Measurements from ENCODE around the gene ANKRD11.
"Not testable (repeated sequence)": the region's sequence is repeated elsewhere in the genome, so short reads cannot be mapped to it uniquely, and the experiment has no call there.

The ANKRD11 gene

DNA sequence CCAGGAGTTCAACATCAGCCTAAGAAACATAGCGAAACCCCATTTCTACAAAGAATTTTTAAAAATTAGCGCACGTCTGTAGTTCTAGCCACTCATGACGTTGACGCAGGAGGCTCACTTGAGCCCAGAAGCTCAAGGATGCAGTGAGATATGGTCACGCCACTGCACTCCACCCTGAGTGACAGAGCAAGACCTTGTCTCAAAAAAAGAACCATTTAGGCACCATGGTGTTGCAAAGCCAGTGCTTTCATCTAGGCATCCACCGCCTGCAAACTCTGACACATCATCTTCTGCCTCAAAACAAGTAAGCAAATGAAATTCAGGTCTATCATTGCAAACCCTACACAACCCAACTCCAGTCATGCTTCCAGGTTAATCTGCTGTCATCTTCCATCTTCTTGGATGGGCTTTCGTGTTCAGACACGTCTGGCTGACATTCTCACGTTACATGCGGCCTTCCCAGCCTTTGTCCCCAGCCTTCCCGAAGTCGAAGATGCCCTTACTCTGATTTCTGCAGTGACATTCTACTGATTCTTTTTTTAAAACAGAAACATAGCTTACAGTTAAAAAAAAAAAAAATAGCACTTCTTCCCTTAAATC, 8.9 kb downstream of the ANKRD11 start:
- peak; percentile 68 to 83 for DNase-seq
- TF ChIP-seq POLR2A (IDR thresholded peaks at IDR 0.05; ENCODE audit: low read length): no peak
- TF ChIP-seq GATA1 (IDR thresholded peaks at IDR 0.05; ENCODE audit: low read depth, low read length): no peak

DNA sequence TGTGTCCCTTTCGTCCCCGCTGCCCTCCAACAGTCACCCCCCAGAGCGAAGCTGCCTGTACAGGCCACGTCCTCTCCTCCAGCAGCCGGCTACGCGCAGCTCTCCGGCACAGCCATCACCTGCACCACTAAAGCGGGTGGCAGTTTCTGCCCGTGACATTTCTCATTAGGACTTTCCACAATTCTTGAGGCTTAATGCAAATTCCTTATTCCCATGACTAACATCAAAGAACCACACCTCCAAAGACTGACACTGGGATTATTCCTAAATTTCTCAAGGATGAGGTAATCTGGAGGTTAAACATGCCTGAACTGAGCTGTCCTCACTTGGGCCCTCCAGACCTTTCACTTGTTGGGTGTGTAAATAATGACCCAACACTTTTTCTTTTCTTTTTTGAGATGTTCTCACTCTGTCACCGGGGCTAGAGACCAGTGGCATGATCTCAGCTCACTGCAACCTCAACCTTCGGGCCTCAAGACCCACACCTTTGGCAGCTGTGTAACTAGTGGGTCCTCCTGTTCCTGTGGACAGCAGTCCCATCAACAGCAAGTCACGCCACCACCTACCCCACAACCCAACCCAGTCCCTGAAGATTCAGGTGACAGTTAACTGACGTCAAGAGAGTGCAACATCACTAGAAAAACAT, 11.7 kb downstream of the ANKRD11 start:
- TF ChIP-seq GATA1 (IDR thresholded peaks at IDR 0.05; ENCODE audit: low read depth, low read length) (no peak), POLR2A (IDR thresholded peaks at IDR 0.05; ENCODE audit: low read length) (no peak)
- no peak for DNase-seq

DNA sequence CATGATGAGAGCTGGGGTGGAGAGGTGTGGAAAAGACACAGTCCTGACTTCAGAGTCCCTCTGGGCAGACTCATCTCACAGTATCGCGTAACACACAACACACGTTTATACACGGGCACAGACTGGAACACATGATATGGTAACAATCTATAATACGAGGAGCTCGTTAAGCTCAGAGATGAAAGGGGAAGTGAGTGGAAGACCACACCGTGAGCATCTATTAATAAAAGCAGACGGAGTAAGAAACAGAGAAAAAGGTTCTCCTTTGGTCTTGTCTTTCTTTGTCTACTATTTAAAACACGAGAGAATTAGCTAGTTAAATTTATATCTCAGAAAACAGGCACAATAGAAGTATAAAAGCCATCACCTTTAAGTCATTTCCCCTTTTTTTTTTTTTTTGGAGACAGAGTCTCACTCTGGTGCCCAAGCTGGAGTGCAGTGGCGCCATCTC, 13.5 kb downstream of the ANKRD11 start:
- DNase-seq: no peak
- TF ChIP-seq GATA1 (IDR thresholded peaks at IDR 0.05; ENCODE audit: low read depth, low read length) (no peak), POLR2A (IDR thresholded peaks at IDR 0.05; ENCODE audit: low read length) (no peak)

DNA sequence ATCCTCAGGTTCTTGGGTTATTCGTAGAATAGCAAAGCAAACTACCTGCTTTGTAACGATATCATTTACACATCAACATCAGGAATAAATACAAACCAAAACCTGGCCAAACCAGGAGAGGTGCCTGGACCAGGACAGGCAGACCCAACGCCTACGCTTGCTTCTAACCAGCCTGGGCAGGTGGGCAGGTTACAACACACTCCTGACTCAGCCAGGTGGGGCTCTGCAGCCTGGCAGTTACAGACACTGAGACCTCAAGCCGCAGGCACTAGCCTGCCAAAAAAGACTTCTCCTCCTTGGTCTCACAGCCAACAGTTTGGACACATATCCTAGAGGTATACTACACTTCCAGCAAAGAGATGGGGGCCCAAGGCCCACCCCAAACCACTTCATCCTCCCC, 14.0 kb downstream of the ANKRD11 start:
- DNase-seq: no peak

DNA sequence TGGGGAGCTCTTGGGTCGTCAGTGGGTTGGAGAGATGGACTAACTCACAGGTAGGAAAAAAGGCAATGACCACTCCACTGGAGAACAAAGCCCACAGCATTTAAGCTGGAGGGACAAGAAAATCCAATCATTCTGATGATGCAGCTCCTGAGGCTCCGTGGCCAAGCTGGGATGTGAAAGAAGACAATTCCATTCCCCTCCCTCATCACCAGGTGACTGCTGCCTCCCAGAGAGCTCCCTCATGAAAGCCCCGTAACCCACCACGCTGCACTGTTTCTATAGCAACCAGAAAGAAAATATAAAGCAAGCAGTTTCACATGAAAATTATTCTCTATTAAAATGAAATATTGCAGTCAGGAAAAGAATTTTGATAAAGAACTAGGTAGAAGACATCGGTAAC, 15.2 kb downstream of the ANKRD11 start:
- DNase-seq: no peak
- no peak for TF ChIP-seq POLR2A (IDR thresholded peaks at IDR 0.05; ENCODE audit: low read length)
- no peak for TF ChIP-seq GATA1 (IDR thresholded peaks at IDR 0.05; ENCODE audit: low read depth, low read length)

More for the DNA sequence above, 14.0 kb downstream of the ANKRD11 start:
- no peak for TF ChIP-seq POLR2A (IDR thresholded peaks at IDR 0.05; ENCODE audit: low read length)
- no peak for TF ChIP-seq GATA1 (IDR thresholded peaks at IDR 0.05; ENCODE audit: low read depth, low read length)

DNA sequence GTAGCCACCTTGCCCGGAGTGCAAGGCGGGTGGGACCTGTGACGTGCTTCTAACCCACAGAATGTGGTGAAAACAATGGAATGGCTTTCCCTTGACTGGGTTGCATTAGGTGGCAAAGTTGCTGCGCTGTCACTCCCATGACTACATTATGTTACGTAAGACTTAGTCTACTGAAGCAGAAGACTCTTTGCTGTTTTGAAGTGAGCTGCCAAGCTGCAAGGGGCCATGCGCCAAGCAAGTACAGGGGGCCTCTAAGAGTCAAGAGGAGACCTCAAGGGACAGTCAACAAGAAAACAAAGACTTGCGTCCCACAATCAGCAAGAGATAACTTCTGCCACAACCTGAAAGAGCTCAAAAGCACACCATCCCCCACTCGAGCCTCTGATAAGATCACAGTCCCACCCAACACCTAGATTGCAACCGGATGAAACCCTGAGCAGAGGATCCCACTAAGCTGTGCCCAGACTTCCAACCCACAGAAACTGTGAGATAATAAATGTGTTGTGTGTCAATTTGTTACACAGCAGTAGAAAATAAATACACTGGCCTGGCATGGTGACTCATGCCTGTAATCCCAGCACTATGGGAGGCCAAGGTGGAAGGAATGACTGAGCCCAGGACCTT, 16.5 kb downstream of the ANKRD11 start:
- TF ChIP-seq POLR2A (IDR thresholded peaks at IDR 0.05; ENCODE audit: low read length) (no peak), GATA1 (IDR thresholded peaks at IDR 0.05; ENCODE audit: low read depth, low read length) (no peak)
- DNase-seq: peak; percentile 41 to 80

DNA sequence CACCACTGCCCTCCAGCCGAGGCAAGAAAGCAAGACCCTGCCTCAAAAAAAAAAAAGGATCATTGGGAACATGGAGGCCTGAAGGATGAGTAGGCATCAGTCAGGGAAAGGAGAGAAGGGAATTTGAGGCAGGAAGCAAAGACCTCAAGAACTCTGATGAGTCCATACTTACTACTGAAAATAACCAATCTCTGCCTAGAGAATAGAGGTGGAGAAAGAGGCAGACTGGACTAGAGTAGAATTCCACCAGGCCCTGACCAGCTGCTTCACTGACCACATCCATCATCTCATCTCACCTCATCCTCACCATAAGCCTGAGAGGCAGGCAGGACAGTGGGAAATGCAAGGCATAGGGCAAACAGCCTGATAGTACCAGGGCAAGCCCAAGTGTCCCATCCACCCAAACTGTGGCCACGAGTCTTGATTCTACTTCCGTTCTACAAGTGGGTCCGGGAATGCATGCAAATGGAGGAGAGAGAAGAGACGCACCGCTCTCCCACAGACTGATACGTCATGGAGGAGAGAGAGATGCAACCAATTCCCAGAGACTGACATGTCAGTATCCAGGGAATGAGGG, 17.1 kb downstream of the ANKRD11 start:
- no peak for TF ChIP-seq POLR2A (IDR thresholded peaks at IDR 0.05; ENCODE audit: low read length)
- no peak for TF ChIP-seq GATA1 (IDR thresholded peaks at IDR 0.05; ENCODE audit: low read depth, low read length)
- no peak for DNase-seq

DNA sequence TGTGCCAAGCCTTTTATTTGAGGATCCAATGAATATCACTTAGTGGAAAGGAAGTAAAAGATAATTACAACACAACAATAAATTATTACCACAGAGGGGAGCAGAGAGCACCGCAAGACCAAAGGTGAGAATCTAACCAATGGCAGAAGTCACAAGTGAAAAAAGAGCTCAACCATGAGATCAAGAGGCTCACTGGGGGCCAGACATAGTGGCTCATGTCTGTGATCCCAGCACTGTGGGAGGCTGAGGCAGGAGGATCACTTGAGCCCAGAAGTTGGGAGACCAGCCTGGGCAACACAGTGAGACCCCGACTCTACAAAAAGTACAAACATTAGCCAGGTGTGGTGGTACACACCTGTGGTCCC, 17.7 kb downstream of the ANKRD11 start:
- no peak for TF ChIP-seq GATA1 (IDR thresholded peaks at IDR 0.05; ENCODE audit: low read depth, low read length)
- no peak for TF ChIP-seq POLR2A (IDR thresholded peaks at IDR 0.05; ENCODE audit: low read length)
- DNase-seq: no peak

DNA sequence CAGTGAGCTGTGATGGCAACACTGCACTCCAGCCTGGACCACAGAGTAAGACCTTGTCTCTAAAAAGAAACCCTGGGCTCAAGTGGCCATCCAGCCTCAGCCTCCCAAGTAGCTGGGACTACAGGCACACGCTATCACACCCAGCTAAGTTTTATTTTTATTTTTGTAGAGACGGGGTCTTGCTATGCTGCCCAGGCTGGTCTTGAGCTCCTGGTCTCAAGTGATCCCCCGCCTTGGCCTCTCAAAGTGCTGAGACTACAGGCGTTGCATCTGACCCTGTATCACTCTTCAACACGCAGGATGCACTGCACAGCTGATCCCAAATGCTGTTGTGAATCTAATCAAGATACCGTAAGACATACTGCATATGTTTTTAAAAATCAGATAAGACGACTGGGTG, 23.0 kb downstream of the ANKRD11 start:
- peak in 1 of 2 experiments; percentile 69 for DNase-seq
- no peak for TF ChIP-seq POLR2A (IDR thresholded peaks at IDR 0.05; ENCODE audit: low read length)
- TF ChIP-seq GATA1 (IDR thresholded peaks at IDR 0.05; ENCODE audit: low read depth, low read length): no peak

DNA sequence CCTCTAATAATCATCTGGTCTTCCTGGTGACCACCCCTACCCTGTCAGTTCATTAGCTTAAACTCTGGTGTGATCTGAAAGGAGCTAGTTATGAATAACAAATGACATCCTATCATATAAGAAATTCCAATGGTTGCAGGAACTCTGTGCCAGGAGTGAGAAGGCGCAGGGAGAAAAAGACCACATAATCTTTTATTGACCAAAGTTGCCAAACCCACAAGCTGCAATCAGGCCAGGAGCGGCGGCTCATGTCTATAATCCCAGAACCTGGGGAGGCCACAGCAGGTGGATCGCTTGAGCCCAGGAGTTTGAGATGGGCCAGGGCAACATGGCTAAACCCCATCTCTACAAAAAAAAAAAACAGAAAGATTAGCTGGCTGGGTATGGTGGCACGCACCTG, 23.4 kb downstream of the ANKRD11 start:
- no peak for DNase-seq
- no peak for TF ChIP-seq POLR2A (IDR thresholded peaks at IDR 0.05; ENCODE audit: low read length)
- no peak for TF ChIP-seq GATA1 (IDR thresholded peaks at IDR 0.05; ENCODE audit: low read depth, low read length)

DNA sequence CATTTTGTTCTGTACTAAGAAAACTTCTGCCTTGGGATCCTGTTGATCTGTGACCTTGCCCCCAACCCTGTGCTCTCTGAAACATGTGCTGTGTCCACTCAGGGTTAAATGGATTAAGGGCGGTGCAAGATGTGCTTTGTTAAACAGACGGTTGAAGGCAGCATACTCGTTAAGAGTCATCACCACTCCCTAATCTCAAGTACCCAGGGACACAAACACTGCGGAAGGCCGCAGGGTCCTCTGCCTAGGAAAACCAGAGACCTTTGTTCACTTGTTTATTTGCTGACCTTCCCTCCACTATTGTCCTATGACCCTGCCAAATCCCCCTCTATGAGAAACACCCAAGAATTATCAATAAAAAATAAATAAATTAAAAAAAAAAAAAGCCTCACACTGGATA, 27.0 kb downstream of the ANKRD11 start:
- DNase-seq: not testable (repeated sequence)

DNA sequence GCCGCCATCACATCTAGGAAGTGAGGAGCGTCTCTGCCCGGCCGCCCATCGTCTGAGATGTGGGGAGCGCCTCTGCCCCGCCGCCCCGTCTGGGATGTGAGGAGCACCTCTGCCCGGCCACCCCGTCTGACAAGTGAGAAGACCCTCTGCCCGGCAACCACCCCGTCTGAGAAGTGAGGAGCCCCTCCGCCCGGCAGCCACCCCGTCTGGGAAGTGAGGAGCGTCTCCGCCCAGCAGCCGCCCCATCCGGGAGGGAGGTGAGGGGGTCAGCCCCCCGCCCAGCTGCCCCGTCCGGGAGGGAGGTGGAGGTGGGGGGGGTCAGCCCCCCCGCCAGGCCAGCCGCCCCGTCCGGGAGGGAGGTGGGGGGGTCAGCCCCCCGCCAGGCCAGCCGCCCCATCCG, 27.7 kb downstream of the ANKRD11 start:
- not testable (repeated sequence) for DNase-seq

DNA sequence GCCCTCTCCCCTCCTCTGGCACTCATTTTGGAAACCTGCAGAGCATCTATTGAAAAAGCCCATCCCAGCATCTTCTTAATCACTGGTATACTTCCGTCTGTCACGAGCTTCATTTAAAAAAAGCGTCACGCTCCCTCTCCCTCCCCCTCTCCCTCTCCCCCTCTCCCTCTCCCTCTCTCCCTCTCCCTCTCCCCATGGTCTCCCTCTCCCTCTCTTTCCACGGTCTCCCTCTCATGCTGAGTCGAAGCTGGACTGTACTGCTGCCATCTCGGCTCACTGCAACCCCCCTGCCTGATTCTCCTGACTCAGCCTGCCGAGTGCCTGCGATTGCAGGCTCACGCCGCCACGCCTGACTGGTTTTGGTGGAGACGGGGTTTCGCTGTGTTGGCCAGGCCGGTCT, 28.5 kb downstream of the ANKRD11 start:
- not testable (repeated sequence) for DNase-seq

DNA sequence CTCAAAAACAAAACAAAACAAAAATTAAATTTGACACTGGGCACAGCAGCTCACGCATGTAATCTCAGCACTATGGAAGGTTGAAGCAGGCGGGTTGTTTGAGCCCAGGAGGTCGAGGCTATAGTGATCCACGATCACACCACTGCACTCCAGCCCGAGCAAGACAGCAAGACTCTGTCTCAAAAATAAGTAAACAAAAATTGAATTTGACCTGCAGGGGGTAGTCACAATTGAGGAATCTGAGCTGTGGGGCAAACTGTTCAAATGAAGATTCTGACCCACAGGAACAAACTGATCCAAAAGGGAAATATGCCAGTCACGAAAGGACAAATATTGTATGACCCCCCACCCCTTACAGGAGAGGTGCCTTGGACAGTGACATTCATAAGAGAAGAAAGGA, 29.8 kb downstream of the ANKRD11 start:
- no peak for TF ChIP-seq POLR2A (IDR thresholded peaks at IDR 0.05; ENCODE audit: low read length)
- no peak for TF ChIP-seq GATA1 (IDR thresholded peaks at IDR 0.05; ENCODE audit: low read depth, low read length)
- DNase-seq: no peak

DNA sequence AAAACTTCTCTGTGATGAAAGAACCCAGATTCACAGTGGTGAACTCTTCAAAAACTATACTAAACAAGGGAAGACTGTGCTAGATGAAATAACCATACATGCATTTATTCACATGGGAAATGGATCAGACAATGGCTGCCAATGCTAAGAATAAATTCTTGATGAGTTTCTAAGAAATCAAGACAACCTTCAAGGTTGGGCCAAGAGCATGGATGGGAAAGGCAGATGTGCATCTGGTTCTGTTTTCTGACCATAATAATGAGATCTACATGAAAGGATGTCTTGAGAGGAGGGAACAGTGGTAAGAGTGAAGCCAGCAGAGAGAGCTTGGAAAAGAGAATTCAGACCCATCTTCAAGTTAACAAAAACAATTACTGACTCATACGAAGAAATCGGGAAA, 31.4 kb downstream of the ANKRD11 start:
- no peak for DNase-seq
- TF ChIP-seq GATA1 (IDR thresholded peaks at IDR 0.05; ENCODE audit: low read depth, low read length) (no peak), POLR2A (IDR thresholded peaks at IDR 0.05; ENCODE audit: low read length) (no peak)
